AG04450 (cell line): ENCODE measurements around the gene PLXDC2. TPM values are rescaled to one million over a fixed set of nuclear protein-coding genes. Genes with fewer than 3 reads are reported as not detected.

Source experiments
- CTCF ChIA-PET: fragments of 300-600, 350-600 bp; formaldehyde crosslinking; extraction: SDS; loops from one replicate; lab custom pipeline; 2022; ENCODE audit warnings: antibody characterized with exemption, inconsistent platforms; lab: Charles Lee
- POLR2A ChIA-PET: fragments of 350-600 bp; formaldehyde crosslinking; extraction: SDS; loops from one replicate; lab custom pipeline; 2021; ENCODE audit warnings: antibody characterized with exemption, inconsistent platforms; lab: Yijun Ruan, JAX
- DNase-seq: peaks from one replicate; pipeline ENCODE4 v3.0.0-alpha.2; 2011; ENCODE audit warnings: low read depth, low spot score
- H3K27ac ChIP-seq: one replicate; pipeline ENCODE4 v1.5.1; 2012; ENCODE audit warnings: low read depth, low read length, control low read depth
- H3K27me3 ChIP-seq: one replicate; pipeline ENCODE4 v1.6.0; 2012; ENCODE audit warnings: low read length; ENCODE audit not compliant: control insufficient read depth, insufficient read depth
- H3K4me3 ChIP-seq: 2 replicates; pipeline ENCODE4 v1.5.1; 2011; ENCODE audit warnings: mild to moderate bottlenecking, low read depth, low read length, control low read depth
- H3K9me3 ChIP-seq: 2 replicates; pipeline ENCODE4 v1.5.1; 2012; ENCODE audit warnings: low read length; ENCODE audit not compliant: control insufficient read depth, insufficient read depth
- polyA plus RNA-seq: library from polyadenylated mRNA; depleted of rRNA; stranded (reverse); fragments of >200 nt; gene quantifications from 2 replicates; pipeline ENCODE4 v1.2.3, GENCODE V29; 2011
- TF ChIP-seq, protein P1 (sequence below): IDR thresholded peaks from 2 replicates; pipeline ENCODE4 v1.5.1; 2011; ENCODE audit warnings: low read depth, low read length, control low read depth, inconsistent platforms

The PLXDC2 gene
- polyA plus RNA-seq, 1 experiment: 10.4 TPM

DNA sequence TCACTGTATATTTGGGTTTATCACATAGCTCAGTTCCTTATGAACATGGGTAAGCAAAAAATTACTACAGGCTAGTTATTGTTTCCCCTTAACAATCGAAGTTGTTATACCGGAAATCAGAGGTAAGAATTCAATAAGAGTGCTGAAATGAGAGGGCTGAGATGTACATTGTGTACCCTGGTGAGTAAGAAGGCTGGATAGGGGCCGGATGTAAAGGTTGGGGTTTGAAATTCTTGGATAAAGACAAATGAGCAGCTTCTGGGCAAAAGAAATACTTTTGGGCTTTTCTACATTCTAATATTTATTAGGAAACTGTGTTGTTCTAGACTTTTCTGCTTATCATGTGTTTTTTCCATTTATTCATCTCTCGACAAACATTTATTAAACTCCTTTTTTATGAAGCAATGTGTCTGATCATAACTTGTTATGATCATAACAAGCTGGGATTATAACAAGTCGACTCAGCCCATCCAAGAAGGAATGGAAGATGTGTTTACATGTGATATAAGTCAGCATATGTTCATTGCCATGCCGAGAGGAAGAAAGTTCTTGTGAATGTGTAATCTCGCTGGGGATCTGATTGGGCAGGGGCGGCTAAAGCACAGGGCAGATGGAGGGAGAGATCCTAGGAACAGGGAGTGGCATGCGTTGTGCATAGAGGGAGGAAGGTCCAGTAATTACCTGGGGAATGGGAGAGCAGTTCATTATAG lies 155.3 kb downstream of the PLXDC2 start:
- Histone ChIP-seq H3K4me3 (no peak overlapping the region), H3K27me3 (no peaks in the 10 kb centered on the region), H3K9me3 (no peaks in the 10 kb centered on the region), H3K27ac (no peak overlapping the region)
- TF ChIP-seq, protein P1, sequence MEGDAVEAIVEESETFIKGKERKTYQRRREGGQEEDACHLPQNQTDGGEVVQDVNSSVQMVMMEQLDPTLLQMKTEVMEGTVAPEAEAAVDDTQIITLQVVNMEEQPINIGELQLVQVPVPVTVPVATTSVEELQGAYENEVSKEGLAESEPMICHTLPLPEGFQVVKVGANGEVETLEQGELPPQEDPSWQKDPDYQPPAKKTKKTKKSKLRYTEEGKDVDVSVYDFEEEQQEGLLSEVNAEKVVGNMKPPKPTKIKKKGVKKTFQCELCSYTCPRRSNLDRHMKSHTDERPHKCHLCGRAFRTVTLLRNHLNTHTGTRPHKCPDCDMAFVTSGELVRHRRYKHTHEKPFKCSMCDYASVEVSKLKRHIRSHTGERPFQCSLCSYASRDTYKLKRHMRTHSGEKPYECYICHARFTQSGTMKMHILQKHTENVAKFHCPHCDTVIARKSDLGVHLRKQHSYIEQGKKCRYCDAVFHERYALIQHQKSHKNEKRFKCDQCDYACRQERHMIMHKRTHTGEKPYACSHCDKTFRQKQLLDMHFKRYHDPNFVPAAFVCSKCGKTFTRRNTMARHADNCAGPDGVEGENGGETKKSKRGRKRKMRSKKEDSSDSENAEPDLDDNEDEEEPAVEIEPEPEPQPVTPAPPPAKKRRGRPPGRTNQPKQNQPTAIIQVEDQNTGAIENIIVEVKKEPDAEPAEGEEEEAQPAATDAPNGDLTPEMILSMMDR: no peak
- POLR2A ChIA-PET: no interaction called here
- no peak for DNase-seq
- CTCF ChIA-PET: no interaction called here

DNA sequence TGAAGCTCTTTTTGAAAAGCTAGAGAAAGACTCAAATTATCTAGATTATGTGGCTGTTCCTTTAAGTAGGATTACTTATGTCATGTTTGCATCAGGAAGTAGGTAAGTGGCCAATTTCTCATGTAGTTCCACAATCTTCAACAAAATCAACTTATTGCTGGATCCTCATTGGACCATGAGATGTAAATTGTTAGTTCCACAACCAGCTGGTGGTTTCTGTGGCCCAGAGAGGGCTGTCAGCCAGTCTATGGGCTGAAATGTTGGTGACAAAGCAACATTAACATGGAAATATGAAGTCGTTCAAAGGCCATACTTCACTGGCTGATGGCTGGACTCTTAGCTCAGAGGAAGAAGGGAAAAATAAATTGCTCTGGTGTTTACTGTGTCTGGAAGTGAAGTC lies 157.9 kb downstream of the PLXDC2 start:
- H3K27ac ChIP-seq: no peak overlapping the region
- H3K27me3 ChIP-seq: no peaks in the 10 kb centered on the region
- no peaks in the 10 kb centered on the region for H3K9me3 ChIP-seq
- H3K4me3 ChIP-seq: no peak overlapping the region
- ChIA-PET POLR2A (no interaction called here), CTCF (no interaction called here)
- TF ChIP-seq, protein P1: no peak
- DNase-seq: no peak

DNA sequence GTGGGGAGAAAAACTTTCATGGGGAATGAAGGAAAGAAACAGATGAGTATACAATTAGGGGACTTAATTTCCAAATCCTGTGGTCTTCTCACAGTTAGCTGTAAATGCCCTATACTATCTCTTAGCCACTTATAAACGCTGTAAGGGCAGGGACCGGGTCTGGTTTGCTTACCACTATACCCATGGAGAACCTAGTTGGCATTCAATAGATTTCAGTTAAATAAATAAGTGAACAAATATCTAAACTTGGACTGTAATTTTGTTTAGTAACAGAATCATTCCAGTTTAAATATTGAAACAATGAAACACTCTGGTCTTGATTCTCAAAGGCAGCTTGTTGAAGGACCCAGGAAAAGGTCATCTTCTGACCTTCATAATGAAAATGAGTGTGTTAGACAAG lies 158.3 kb downstream of the PLXDC2 start:
- no peak overlapping the region for H3K4me3 ChIP-seq
- ChIA-PET CTCF (no interaction called here), POLR2A (no interaction called here)
- H3K27ac ChIP-seq: no peak overlapping the region
- no peak for DNase-seq
- no peaks in the 10 kb centered on the region for H3K27me3 ChIP-seq
- TF ChIP-seq, protein P1: no peak
- no peaks in the 10 kb centered on the region for H3K9me3 ChIP-seq

- POLR2A ChIA-PET: no interaction called here
Measured at GRCh38 chr10:19977097-19977521, 160.9 kb downstream of the PLXDC2 start.

DNA sequence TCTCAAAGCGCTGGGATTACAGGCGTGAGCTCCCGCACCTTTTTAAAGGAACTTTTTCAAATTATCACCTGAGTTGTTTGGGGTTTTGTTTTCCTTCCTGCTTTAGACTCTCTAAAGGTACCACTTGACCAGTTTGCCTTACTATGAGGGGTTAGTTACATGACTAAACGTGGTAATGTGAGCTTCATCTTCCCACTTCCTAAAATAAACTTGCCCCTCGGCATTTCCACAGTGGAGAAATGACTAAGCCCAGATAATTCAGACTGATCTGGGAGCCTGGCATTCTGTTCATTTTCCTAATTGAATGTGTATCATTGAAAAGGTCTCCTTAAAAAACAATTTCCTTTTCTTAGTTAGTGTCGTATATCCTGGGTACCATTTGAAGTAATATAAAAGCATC lies 163.4 kb downstream of the PLXDC2 start:
- TF ChIP-seq, protein P1: no peak

More at GRCh38 chr10:19977097-19977521, 160.9 kb downstream of the PLXDC2 start:
- no peak for DNase-seq
- no peaks in the 10 kb centered on the region for H3K27me3 ChIP-seq
- CTCF ChIA-PET: no interaction called here
- no peaks in the 10 kb centered on the region for H3K9me3 ChIP-seq
- H3K4me3 ChIP-seq: no peak overlapping the region
- no peak overlapping the region for H3K27ac ChIP-seq
- TF ChIP-seq, protein P1: no peak

More for the DNA sequence above, 163.4 kb downstream of the PLXDC2 start:
- Histone ChIP-seq H3K27me3 (no peaks in the 10 kb centered on the region), H3K27ac (no peak overlapping the region), H3K4me3 (no peak overlapping the region), H3K9me3 (no peaks in the 10 kb centered on the region)
- ChIA-PET CTCF (no interaction called here), POLR2A (no interaction called here)
- no peak for DNase-seq
